AG09319 (cell line): ENCODE measurements around the gene TSPAN19.
A peak's percentile ranks its signal among the peaks of the same experiment; 100 is the strongest.
"Not testable (repeated sequence)": the region's sequence is repeated elsewhere in the genome, so short reads cannot be mapped to it uniquely, and the experiment has no call there.

Source experiments
- DNase-seq: peaks from one replicate; pipeline ENCODE4 v3.0.0-alpha.2; 2010; ENCODE audit warnings: low read depth; ENCODE audit errors: extremely low read depth
- CTCF ChIP-seq: IDR thresholded peaks from 2 replicates; pipeline ENCODE4 v1.5.1; 2011; ENCODE audit warnings: low read depth, mild to moderate bottlenecking, inconsistent platforms, low read length, moderate library complexity

TSPAN19 gene

GRCh38 chr12:85017618-85018017 is 18.5 kb downstream of the TSPAN19 start:
- no peak for TF ChIP-seq CTCF
- DNase-seq: no peak

- no peak for DNase-seq
- no peak for TF ChIP-seq CTCF
Measured at GRCh38 chr12:85017133-85017532, 18.9 kb downstream of the TSPAN19 start.

GRCh38 chr12:85016413-85016812 is 19.7 kb downstream of the TSPAN19 start:
- peak; percentile 70 for DNase-seq

GRCh38 chr12:85007836-85008235 is 28.2 kb downstream of the TSPAN19 start:
- no peak for TF ChIP-seq CTCF
- DNase-seq: no peak

More at GRCh38 chr12:85016413-85016812, 19.7 kb downstream of the TSPAN19 start:
- no peak for TF ChIP-seq CTCF

- no peak for TF ChIP-seq CTCF
- no peak for DNase-seq
Measured at GRCh38 chr12:85006206-85006605, 29.9 kb downstream of the TSPAN19 start.

- no peak for TF ChIP-seq CTCF
- no peak for DNase-seq
Measured at GRCh38 chr12:85005615-85006014, 30.5 kb downstream of the TSPAN19 start.

- DNase-seq: not testable (repeated sequence)
Measured at GRCh38 chr12:85005047-85005446, 31.0 kb downstream of the TSPAN19 start.

GRCh38 chr12:85004204-85004603 is 31.9 kb downstream of the TSPAN19 start:
- TF ChIP-seq CTCF: no peak
- no peak for DNase-seq
